ENCODE results near the gene MYT1. TPM values are rescaled to one million over a fixed set of nuclear protein-coding genes. Genes with fewer than 3 reads are reported as not detected.

Gene MYT1
- polyA plus RNA-seq, 3 donors = not detected

- H3K4me3 Mint-ChIP-seq = no peak overlapping the region
- Histone ChIP-seq H3K9me3 (replicated peaks in 1 of 2; ENCODE audit: control insufficient read depth in 1 of 2, insufficient read depth in 1 of 2, low read length in 2 of 2) (peaks cover 4 to 19% of the 10 kb centered on the region in 2 donors), H3K4me3 (replicated peaks in 1 of 3; ENCODE audit: low read depth in 2 of 3, low read length in 3 of 3) (no peak overlapping the region), H3K79me2 (ENCODE audit: insufficient read depth, low read length) (no peaks in the 10 kb centered on the region), H3K4me2 (replicated peaks; ENCODE audit: extremely low read depth, low read length, poor library complexity, severe bottlenecking) (no peak overlapping the region), H3K27me3 (ENCODE audit: control insufficient read depth in 2 of 2, insufficient read depth in 2 of 2, low read length in 2 of 2) (no peaks in the 10 kb centered on the region), H3K9ac (ENCODE audit: insufficient read depth, low read length, poor library complexity, severe bottlenecking) (no peak overlapping the region), H4K20me1 (ENCODE audit: insufficient read depth, low read length) (no peaks in the 10 kb centered on the region), H3K27ac (ENCODE audit: low read depth in 1 of 2, low read length in 2 of 2) (no peak overlapping the region), H3K4me1 (ENCODE audit: control insufficient read depth in 1 of 2, insufficient read depth in 2 of 2, low read length in 2 of 2) (no peaks in the 10 kb centered on the region), H3K36me3 (replicated peaks in 1 of 2; ENCODE audit: control insufficient read depth in 1 of 2, insufficient read depth in 2 of 2, low read length in 2 of 2) (no peaks in the 10 kb centered on the region), H2AFZ (ENCODE audit: insufficient read depth, low read depth, low read length, poor library complexity, severe bottlenecking) (no peak overlapping the region)
- peaks cover 2 to 10% (median 4%) of the 10 kb centered on the region in 3 donors for H3K27me3 Mint-ChIP-seq (ENCODE audit: low read depth in 3 of 3)
- peak overlapping the region in 1 of 7 donors; percentile 43 for H3K27ac Mint-ChIP-seq
- intact Hi-C loops (cut with micrococcal nuclease) = no loop called here
- no peak for TF ChIP-seq CTCF (IDR thresholded peaks at IDR 0.05)
- H3K36me3 Mint-ChIP-seq = no peaks in the 10 kb centered on the region
- DNase-seq = no peak
- 94% methylated on average over 2 of the region's 4 CpGs for WGBS (ENCODE audit: insufficient coverage)
- H3K4me1 Mint-ChIP-seq = no peaks in the 10 kb centered on the region
- peaks cover 0 to 13% (median 10%) of the 10 kb centered on the region in 7 donors for H3K9me3 Mint-ChIP-seq
These were observed 26.8 kb downstream of the MYT1 start for GRCh38 chr20:64191002-64191401.

- DNase-seq = no peak
- no peaks in the 10 kb centered on the region for H3K4me1 ChIP-seq (ENCODE audit: control insufficient read depth in 1 of 2, insufficient read depth in 2 of 2, low read length in 2 of 2)
- no peak overlapping the region for H3K27ac ChIP-seq (ENCODE audit: low read depth in 1 of 2, low read length in 2 of 2)
- H3K4me3 ChIP-seq (replicated peaks in 1 of 3; ENCODE audit: low read depth in 2 of 3, low read length in 3 of 3) = no peak overlapping the region
- H3K4me2 ChIP-seq (replicated peaks; ENCODE audit: extremely low read depth, low read length, poor library complexity, severe bottlenecking) = no peak overlapping the region
- TF ChIP-seq CTCF (IDR thresholded peaks at IDR 0.05) = no peak
- H3K36me3 ChIP-seq (replicated peaks in 1 of 2; ENCODE audit: control insufficient read depth in 1 of 2, insufficient read depth in 2 of 2, low read length in 2 of 2) = no peaks in the 10 kb centered on the region
- Mint-ChIP-seq H3K27ac (peak overlapping the region in 1 of 7 donors; percentile 84), H3K4me3 (no peak overlapping the region), H3K9me3 (peaks cover 0 to 6% (median 3%) of the 10 kb centered on the region in 7 donors), H3K27me3 (ENCODE audit: low read depth in 3 of 3) (peaks cover 2 to 12% (median 4%) of the 10 kb centered on the region in 3 donors), H3K4me1 (no peaks in the 10 kb centered on the region), H3K36me3 (no peaks in the 10 kb centered on the region)
- intact Hi-C loops (cut with micrococcal nuclease) = no loop called here
- no peak overlapping the region for H2AFZ ChIP-seq (ENCODE audit: insufficient read depth, low read depth, low read length, poor library complexity, severe bottlenecking)
- H3K9me3 ChIP-seq (replicated peaks in 1 of 2; ENCODE audit: control insufficient read depth in 1 of 2, insufficient read depth in 1 of 2, low read length in 2 of 2) = peaks cover 0 to 5% of the 10 kb centered on the region in 2 donors
- no peaks in the 10 kb centered on the region for H3K27me3 ChIP-seq (ENCODE audit: control insufficient read depth in 2 of 2, insufficient read depth in 2 of 2, low read length in 2 of 2)
- H3K9ac ChIP-seq (ENCODE audit: insufficient read depth, low read length, poor library complexity, severe bottlenecking) = no peak overlapping the region
- no peaks in the 10 kb centered on the region for H3K79me2 ChIP-seq (ENCODE audit: insufficient read depth, low read length)
- WGBS (ENCODE audit: insufficient coverage) = 75% methylated on average over 7 of the region's 9 CpGs
- H4K20me1 ChIP-seq (ENCODE audit: insufficient read depth, low read length) = no peaks in the 10 kb centered on the region
These were observed 28.2 kb downstream of the MYT1 start for GRCh38 chr20:64192406-64192805.

All from CD14-positive monocyte (primary cell).